WTC11 (cell line): Measurements from ENCODE around the gene VMAC. TPM values are rescaled to one million over a fixed set of nuclear protein-coding genes. Genes with fewer than 3 reads are reported as not detected.

Experiments
- ATAC-seq: fragments of 200-7000 bp; cut with Tn5 transposase; 2 replicates; pipeline ENCODE4 v1.10.0; 2021; ENCODE audit warnings: mild to moderate bottlenecking, moderate library complexity
- CTCF ChIA-PET: fragments of 300-600 bp; sonication (Branson Sonifier 250); formaldehyde crosslinking; loops from one replicate; lab custom pipeline; 2021; ENCODE audit warnings: antibody characterized with exemption; lab: Charles Lee
- POLR2A ChIA-PET: fragments of 350-600 bp; sonication (Branson Sonifier 250); formaldehyde crosslinking; loops from one replicate; lab custom pipeline; 2021; ENCODE audit warnings: antibody characterized with exemption; lab: Charles Lee
- DNase-seq: peaks from one replicate; pipeline ENCODE4 v3.0.0; 2021; ENCODE audit warnings: low spot score
- H3K27ac Mint-ChIP-seq: 2 replicates; pipeline ENCODE4 v1.8.0; 2021; ENCODE audit warnings: mixed read lengths
- H3K27me3 Mint-ChIP-seq: 2 replicates; pipeline ENCODE4 v1.8.0; 2021; ENCODE audit warnings: low read depth, mild to moderate bottlenecking, moderate library complexity, mixed read lengths
- H3K36me3 Mint-ChIP-seq: 2 replicates; pipeline ENCODE4 v1.8.0; 2021; ENCODE audit warnings: mixed read lengths
- H3K4me1 Mint-ChIP-seq: 2 replicates; pipeline ENCODE4 v1.8.0; 2022; ENCODE audit warnings: mixed read lengths
- H3K4me3 Mint-ChIP-seq: 2 replicates; pipeline ENCODE4 v1.8.0; 2021; ENCODE audit warnings: mild to moderate bottlenecking, moderate library complexity, mixed read lengths
- H3K9me3 Mint-ChIP-seq: 2 replicates; pipeline ENCODE4 v1.8.0; 2021; ENCODE audit warnings: mixed read lengths
- FOXK1 ChIP-seq: sonication (generic); formaldehyde crosslinking; IDR thresholded peaks from 2 replicates; pipeline ENCODE4 v1.8.0; 2022; ENCODE audit warnings: mild to moderate bottlenecking, moderate library complexity, missing genetic modification reagents
- GABPB1 ChIP-seq: sonication (generic); formaldehyde crosslinking; IDR thresholded peaks from 2 replicates; pipeline ENCODE4 v1.8.1; 2023; ENCODE audit warnings: mild to moderate bottlenecking, missing genetic modification reagents
- GRHL2 ChIP-seq: fragments of 250-450 bp; sonication (Bioruptor Pico); IDR thresholded peaks from 2 replicates; pipeline ENCODE4 v1.8.0; 2022; ENCODE audit warnings: mild to moderate bottlenecking, moderate library complexity; ENCODE audit not compliant: insufficient replicate concordance, severe bottlenecking
- JAZF1 ChIP-seq: fragments of 250-450 bp; sonication (Bioruptor Pico); IDR thresholded peaks from 2 replicates; pipeline ENCODE4 v1.9.0; 2021; ENCODE audit warnings: moderate library complexity, mild to moderate bottlenecking, inconsistent platforms
- JUN ChIP-seq: sonication (generic); formaldehyde crosslinking; IDR thresholded peaks from 2 replicates; pipeline ENCODE4 v1.8.0; 2023; ENCODE audit warnings: mild to moderate bottlenecking, missing genetic modification reagents
- NFYB ChIP-seq: sonication (generic); formaldehyde crosslinking; conservative IDR thresholded peaks from 2 replicates; pipeline ENCODE4 v1.8.0; 2022; ENCODE audit warnings: low read depth, missing genetic modification reagents
- NR3C1 ChIP-seq: sonication (generic); formaldehyde crosslinking; conservative IDR thresholded peaks from 2 replicates; pipeline ENCODE4 v1.8.1; 2023; ENCODE audit warnings: low read depth, mild to moderate bottlenecking, missing genetic modification reagents
- ZNF138 ChIP-seq: sonication (generic); formaldehyde crosslinking; conservative IDR thresholded peaks from 2 replicates; pipeline ENCODE4 v1.8.1; 2022; ENCODE audit warnings: mild to moderate bottlenecking, moderate library complexity, missing genetic modification reagents
- ZNF416 ChIP-seq: fragments of 250-450 bp; sonication (Bioruptor Pico); IDR thresholded peaks from 2 replicates; pipeline ENCODE4 v1.9.0; 2021; ENCODE audit warnings: mild to moderate bottlenecking, inconsistent platforms
- ZNF423 ChIP-seq: fragments of 250-450 bp; sonication (Bioruptor Pico); IDR thresholded peaks from 2 replicates; pipeline ENCODE4 v2.1.2; 2022; ENCODE audit warnings: mild to moderate bottlenecking, moderate library complexity
- total RNA-seq: library from RNA; stranded (reverse); gene quantifications from 3 replicates; pipeline ENCODE4 v1.2.3, GENCODE V29; 2021
- TF ChIP-seq, protein P1 (sequence below): sonication (generic); formaldehyde crosslinking; IDR thresholded peaks from 2 replicates; pipeline ENCODE4 v1.8.1; 2023; ENCODE audit warnings: mild to moderate bottlenecking, missing genetic modification reagents, moderate library complexity
- TF ChIP-seq, protein P2 (sequence below): sonication (generic); formaldehyde crosslinking; IDR thresholded peaks from 2 replicates; pipeline ENCODE4 v1.8.1; 2023; ENCODE audit warnings: mild to moderate bottlenecking, missing genetic modification reagents, moderate library complexity
- TF ChIP-seq, protein P3 (sequence below): fragments of 200-600 bp; IDR thresholded peaks from 2 replicates; pipeline ENCODE4 v1.8.0; 2022; ENCODE audit warnings: antibody characterized with exemption
- TF ChIP-seq, protein P4 (sequence below): sonication (generic); formaldehyde crosslinking; IDR thresholded peaks from 2 replicates; pipeline ENCODE4 v1.8.0; 2022; ENCODE audit warnings: mild to moderate bottlenecking, missing genetic modification reagents
- TF ChIP-seq, protein P5 (sequence below): sonication (generic); formaldehyde crosslinking; IDR thresholded peaks from 2 replicates; pipeline ENCODE4 v1.8.0; 2022; ENCODE audit warnings: mild to moderate bottlenecking, missing genetic modification reagents
- TF ChIP-seq, protein P6 (sequence below): fragments of 250-450 bp; sonication (Bioruptor Pico); IDR thresholded peaks from 2 replicates; pipeline ENCODE4 v1.9.0; 2021; ENCODE audit warnings: mild to moderate bottlenecking
- TF ChIP-seq, protein P7 (sequence below): sonication (generic); formaldehyde crosslinking; IDR thresholded peaks from 2 replicates; pipeline ENCODE4 v1.8.1; 2022; ENCODE audit warnings: low read depth, mild to moderate bottlenecking, moderate library complexity, missing genetic modification reagents, borderline replicate concordance
- TF ChIP-seq, protein P8 (sequence below): sonication (generic); formaldehyde crosslinking; IDR thresholded peaks from 2 replicates; pipeline ENCODE4 v1.8.0; 2023; ENCODE audit warnings: missing genetic modification reagents, mild to moderate bottlenecking, borderline replicate concordance

The VMAC gene
- total RNA-seq, 1 experiment from 2014 or later: 2.5 TPM

DNA sequence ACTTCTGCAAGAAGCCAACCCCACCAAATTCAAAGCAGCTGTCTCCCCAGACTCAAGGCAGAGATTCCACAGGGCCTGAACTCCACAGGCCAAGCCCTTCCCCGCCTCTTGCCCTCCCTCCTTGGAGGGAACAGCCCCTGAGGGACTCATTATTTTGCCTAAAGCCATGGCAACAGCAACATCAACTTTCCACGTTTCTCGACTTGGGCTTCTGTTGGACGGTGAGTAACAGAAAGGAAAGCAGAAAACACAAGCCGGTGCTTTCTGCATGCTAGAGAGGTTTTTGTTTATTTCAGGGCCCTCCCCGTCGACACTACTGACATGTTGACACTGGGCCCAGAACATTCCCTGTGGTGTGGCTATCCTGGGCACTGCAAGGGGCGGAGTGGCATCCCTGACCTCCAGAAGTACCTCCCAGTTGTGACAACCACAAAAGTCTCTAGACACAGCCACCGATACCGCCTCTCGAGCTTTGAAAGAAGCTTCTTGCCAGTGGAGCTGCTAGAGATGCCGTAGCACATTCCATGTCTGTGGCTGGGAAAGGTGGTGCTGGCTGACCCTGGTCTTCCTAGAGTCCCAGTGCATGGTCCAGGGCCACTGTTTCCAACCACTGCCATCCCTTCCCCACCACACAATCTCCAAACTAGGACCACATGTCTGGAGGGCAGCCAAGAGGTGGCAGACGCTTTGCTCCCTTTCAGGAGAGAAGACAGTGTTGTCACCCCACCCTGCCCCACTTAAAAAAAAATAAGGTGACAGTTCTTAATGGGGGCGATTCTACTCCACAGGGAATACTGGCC lies 22.2 kb downstream of the VMAC start:
- Mint-ChIP-seq H3K36me3 (peaks cover 42% of the 10 kb centered on the region), H3K27ac (no peak overlapping the region), H3K9me3 (no peaks in the 10 kb centered on the region), H3K27me3 (no peaks in the 10 kb centered on the region), H3K4me3 (no peak overlapping the region), H3K4me1 (no peaks in the 10 kb centered on the region)
- TF ChIP-seq, protein P1, sequence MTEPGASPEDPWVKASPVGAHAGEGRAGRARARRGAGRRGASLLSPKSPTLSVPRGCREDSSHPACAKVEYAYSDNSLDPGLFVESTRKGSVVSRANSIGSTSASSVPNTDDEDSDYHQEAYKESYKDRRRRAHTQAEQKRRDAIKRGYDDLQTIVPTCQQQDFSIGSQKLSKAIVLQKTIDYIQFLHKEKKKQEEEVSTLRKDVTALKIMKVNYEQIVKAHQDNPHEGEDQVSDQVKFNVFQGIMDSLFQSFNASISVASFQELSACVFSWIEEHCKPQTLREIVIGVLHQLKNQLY (CRISPR knock-in tag): no peak
- TF ChIP-seq NR3C1: no peak
- TF ChIP-seq, protein P2, sequence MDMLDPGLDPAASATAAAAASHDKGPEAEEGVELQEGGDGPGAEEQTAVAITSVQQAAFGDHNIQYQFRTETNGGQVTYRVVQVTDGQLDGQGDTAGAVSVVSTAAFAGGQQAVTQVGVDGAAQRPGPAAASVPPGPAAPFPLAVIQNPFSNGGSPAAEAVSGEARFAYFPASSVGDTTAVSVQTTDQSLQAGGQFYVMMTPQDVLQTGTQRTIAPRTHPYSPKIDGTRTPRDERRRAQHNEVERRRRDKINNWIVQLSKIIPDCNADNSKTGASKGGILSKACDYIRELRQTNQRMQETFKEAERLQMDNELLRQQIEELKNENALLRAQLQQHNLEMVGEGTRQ (CRISPR knock-in tag): no peak
- no peak for TF ChIP-seq NFYB
- TF ChIP-seq JAZF1 (CRISPR knock-in tag): no peak
- TF ChIP-seq, protein P3, sequence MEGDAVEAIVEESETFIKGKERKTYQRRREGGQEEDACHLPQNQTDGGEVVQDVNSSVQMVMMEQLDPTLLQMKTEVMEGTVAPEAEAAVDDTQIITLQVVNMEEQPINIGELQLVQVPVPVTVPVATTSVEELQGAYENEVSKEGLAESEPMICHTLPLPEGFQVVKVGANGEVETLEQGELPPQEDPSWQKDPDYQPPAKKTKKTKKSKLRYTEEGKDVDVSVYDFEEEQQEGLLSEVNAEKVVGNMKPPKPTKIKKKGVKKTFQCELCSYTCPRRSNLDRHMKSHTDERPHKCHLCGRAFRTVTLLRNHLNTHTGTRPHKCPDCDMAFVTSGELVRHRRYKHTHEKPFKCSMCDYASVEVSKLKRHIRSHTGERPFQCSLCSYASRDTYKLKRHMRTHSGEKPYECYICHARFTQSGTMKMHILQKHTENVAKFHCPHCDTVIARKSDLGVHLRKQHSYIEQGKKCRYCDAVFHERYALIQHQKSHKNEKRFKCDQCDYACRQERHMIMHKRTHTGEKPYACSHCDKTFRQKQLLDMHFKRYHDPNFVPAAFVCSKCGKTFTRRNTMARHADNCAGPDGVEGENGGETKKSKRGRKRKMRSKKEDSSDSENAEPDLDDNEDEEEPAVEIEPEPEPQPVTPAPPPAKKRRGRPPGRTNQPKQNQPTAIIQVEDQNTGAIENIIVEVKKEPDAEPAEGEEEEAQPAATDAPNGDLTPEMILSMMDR: no peak
- no peak for TF ChIP-seq FOXK1 (CRISPR knock-in tag)
- TF ChIP-seq, protein P4, sequence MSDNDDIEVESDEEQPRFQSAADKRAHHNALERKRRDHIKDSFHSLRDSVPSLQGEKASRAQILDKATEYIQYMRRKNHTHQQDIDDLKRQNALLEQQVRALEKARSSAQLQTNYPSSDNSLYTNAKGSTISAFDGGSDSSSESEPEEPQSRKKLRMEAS (CRISPR knock-in tag): no peak
- no peak for TF ChIP-seq GABPB1
- no peak for TF ChIP-seq ZNF138 (CRISPR knock-in tag)
- TF ChIP-seq, protein P5, sequence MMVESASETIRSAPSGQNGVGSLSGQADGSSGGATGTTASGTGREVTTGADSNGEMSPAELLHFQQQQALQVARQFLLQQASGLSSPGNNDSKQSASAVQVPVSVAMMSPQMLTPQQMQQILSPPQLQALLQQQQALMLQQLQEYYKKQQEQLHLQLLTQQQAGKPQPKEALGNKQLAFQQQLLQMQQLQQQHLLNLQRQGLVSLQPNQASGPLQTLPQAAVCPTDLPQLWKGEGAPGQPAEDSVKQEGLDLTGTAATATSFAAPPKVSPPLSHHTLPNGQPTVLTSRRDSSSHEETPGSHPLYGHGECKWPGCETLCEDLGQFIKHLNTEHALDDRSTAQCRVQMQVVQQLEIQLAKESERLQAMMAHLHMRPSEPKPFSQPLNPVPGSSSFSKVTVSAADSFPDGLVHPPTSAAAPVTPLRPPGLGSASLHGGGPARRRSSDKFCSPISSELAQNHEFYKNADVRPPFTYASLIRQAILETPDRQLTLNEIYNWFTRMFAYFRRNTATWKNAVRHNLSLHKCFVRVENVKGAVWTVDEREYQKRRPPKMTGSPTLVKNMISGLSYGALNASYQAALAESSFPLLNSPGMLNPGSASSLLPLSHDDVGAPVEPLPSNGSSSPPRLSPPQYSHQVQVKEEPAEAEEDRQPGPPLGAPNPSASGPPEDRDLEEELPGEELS: no peak
- TF ChIP-seq ZNF416 (CRISPR knock-in tag): no peak
- TF ChIP-seq, protein P6, sequence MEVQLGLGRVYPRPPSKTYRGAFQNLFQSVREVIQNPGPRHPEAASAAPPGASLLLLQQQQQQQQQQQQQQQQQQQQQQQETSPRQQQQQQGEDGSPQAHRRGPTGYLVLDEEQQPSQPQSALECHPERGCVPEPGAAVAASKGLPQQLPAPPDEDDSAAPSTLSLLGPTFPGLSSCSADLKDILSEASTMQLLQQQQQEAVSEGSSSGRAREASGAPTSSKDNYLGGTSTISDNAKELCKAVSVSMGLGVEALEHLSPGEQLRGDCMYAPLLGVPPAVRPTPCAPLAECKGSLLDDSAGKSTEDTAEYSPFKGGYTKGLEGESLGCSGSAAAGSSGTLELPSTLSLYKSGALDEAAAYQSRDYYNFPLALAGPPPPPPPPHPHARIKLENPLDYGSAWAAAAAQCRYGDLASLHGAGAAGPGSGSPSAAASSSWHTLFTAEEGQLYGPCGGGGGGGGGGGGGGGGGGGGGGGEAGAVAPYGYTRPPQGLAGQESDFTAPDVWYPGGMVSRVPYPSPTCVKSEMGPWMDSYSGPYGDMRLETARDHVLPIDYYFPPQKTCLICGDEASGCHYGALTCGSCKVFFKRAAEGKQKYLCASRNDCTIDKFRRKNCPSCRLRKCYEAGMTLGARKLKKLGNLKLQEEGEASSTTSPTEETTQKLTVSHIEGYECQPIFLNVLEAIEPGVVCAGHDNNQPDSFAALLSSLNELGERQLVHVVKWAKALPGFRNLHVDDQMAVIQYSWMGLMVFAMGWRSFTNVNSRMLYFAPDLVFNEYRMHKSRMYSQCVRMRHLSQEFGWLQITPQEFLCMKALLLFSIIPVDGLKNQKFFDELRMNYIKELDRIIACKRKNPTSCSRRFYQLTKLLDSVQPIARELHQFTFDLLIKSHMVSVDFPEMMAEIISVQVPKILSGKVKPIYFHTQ (CRISPR knock-in tag): no peak
- no peak for TF ChIP-seq JUN (CRISPR knock-in tag)
- TF ChIP-seq GRHL2 (CRISPR knock-in tag): no peak
- POLR2A ChIA-PET: no interaction called here
- DNase-seq (no peak), ATAC-seq (no peak)
- CTCF ChIA-PET: interaction anchor here (1.3 kb wide), 1 partner anchor 41 kb away, joined by 4 read pairs; no protein-coding TSS in a partner anchor

DNA sequence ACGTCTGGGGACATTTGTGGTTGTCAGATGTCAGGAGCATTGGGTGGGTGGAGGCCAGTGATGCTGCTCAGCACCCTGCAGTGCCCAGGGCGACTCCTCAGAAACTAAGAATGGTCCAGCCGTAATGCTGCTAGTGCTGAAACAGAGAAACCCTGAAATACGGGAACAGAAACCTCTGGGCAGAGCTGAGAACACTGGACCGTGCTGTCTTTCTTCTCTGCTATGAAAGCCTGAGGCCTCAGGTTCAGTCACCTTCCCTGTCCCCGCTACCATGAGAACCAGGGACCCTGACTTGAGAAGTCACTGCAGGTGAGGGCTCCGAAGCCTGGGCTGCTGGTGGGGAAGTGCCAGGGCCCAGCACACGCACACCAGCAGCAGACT lies 22.8 kb downstream of the VMAC start:
- H3K4me1 Mint-ChIP-seq: no peaks in the 10 kb centered on the region
- ChIA-PET POLR2A (no interaction called here), CTCF (interaction anchor here (1.3 kb wide), 1 partner anchor 41 kb away, joined by 4 read pairs; no protein-coding TSS in a partner anchor)
- no peak overlapping the region for H3K27ac Mint-ChIP-seq
- H3K4me3 Mint-ChIP-seq: no peak overlapping the region
- peaks cover 42% of the 10 kb centered on the region for H3K36me3 Mint-ChIP-seq
- DNase-seq: no peak
- ATAC-seq: no peak
- H3K9me3 Mint-ChIP-seq: no peaks in the 10 kb centered on the region
- no peaks in the 10 kb centered on the region for H3K27me3 Mint-ChIP-seq
- TF ChIP-seq, protein P7, sequence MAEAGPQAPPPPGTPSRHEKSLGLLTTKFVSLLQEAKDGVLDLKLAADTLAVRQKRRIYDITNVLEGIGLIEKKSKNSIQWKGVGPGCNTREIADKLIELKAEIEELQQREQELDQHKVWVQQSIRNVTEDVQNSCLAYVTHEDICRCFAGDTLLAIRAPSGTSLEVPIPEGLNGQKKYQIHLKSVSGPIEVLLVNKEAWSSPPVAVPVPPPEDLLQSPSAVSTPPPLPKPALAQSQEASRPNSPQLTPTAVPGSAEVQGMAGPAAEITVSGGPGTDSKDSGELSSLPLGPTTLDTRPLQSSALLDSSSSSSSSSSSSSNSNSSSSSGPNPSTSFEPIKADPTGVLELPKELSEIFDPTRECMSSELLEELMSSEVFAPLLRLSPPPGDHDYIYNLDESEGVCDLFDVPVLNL: no peak
- TF ChIP-seq, protein P4 (CRISPR knock-in tag): no peak
- TF ChIP-seq, protein P1 (CRISPR knock-in tag): no peak
- no peak for TF ChIP-seq ZNF423
- TF ChIP-seq, protein P8, sequence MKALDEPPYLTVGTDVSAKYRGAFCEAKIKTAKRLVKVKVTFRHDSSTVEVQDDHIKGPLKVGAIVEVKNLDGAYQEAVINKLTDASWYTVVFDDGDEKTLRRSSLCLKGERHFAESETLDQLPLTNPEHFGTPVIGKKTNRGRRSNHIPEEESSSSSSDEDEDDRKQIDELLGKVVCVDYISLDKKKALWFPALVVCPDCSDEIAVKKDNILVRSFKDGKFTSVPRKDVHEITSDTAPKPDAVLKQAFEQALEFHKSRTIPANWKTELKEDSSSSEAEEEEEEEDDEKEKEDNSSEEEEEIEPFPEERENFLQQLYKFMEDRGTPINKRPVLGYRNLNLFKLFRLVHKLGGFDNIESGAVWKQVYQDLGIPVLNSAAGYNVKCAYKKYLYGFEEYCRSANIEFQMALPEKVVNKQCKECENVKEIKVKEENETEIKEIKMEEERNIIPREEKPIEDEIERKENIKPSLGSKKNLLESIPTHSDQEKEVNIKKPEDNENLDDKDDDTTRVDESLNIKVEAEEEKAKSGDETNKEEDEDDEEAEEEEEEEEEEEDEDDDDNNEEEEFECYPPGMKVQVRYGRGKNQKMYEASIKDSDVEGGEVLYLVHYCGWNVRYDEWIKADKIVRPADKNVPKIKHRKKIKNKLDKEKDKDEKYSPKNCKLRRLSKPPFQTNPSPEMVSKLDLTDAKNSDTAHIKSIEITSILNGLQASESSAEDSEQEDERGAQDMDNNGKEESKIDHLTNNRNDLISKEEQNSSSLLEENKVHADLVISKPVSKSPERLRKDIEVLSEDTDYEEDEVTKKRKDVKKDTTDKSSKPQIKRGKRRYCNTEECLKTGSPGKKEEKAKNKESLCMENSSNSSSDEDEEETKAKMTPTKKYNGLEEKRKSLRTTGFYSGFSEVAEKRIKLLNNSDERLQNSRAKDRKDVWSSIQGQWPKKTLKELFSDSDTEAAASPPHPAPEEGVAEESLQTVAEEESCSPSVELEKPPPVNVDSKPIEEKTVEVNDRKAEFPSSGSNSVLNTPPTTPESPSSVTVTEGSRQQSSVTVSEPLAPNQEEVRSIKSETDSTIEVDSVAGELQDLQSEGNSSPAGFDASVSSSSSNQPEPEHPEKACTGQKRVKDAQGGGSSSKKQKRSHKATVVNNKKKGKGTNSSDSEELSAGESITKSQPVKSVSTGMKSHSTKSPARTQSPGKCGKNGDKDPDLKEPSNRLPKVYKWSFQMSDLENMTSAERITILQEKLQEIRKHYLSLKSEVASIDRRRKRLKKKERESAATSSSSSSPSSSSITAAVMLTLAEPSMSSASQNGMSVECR (CRISPR knock-in tag): no peak
